Upper lobe of right lung (tissue), 1 donor: ENCODE measurements around the gene NKX2-2. TPM values are rescaled to one million over a fixed set of nuclear protein-coding genes. Genes with fewer than 3 reads are reported as not detected.

Source experiments
- ATAC-seq: fragments of 200-7000 bp; cut with Tn5 transposase; one replicate; pipeline ENCODE4 v1.9.1; 2020; ENCODE audit warnings: mild to moderate bottlenecking, moderate library complexity
- DNase-seq: peaks from one replicate; pipeline ENCODE4 v3.0.0-alpha.2; 2020
- H3K27ac ChIP-seq: fragments of 200-600 bp; one replicate; pipeline ENCODE4 v1.8.0; 2022
- H3K27me3 ChIP-seq: fragments of 200-600 bp; one replicate; pipeline ENCODE4 v1.8.0; 2022; ENCODE audit warnings: mild to moderate bottlenecking
- H3K36me3 ChIP-seq: fragments of 200-600 bp; one replicate; pipeline ENCODE4 v1.8.0; 2022
- H3K4me1 ChIP-seq: fragments of 200-600 bp; one replicate; pipeline ENCODE4 v1.8.0; 2022
- H3K4me3 ChIP-seq: fragments of 200-600 bp; one replicate; pipeline ENCODE4 v1.8.0; 2022; ENCODE audit warnings: mild to moderate bottlenecking
- H3K9me3 ChIP-seq: fragments of 200-600 bp; one replicate; pipeline ENCODE4 v1.8.0; 2022
- intact Hi-C: fragments of 100-400 bp; cut with DNase I; formaldehyde crosslinking; loops from one replicate; pipeline ENCODE4 v1.11.0; 2022
- total RNA-seq: library from RNA; stranded (reverse); fragmentation: NEBNext Ultra II Directional; extraction: Animal tissue kit (Norgen Biotek cat#: 25700); gene quantifications from one replicate; pipeline ENCODE4 v1.2.1, GENCODE V29; 2021
- TF ChIP-seq, protein P1 (sequence below): fragments of 200-600 bp; IDR thresholded peaks from one replicate; pipeline ENCODE4 v1.8.0; 2022; ENCODE audit warnings: antibody characterized with exemption
- donor health status: DM: no; HTN: yes; CAD: no; lungs with severe emphysema.

NKX2-2 gene
- total RNA-seq, 1 donor from 2014 or later, result not detected

DNA sequence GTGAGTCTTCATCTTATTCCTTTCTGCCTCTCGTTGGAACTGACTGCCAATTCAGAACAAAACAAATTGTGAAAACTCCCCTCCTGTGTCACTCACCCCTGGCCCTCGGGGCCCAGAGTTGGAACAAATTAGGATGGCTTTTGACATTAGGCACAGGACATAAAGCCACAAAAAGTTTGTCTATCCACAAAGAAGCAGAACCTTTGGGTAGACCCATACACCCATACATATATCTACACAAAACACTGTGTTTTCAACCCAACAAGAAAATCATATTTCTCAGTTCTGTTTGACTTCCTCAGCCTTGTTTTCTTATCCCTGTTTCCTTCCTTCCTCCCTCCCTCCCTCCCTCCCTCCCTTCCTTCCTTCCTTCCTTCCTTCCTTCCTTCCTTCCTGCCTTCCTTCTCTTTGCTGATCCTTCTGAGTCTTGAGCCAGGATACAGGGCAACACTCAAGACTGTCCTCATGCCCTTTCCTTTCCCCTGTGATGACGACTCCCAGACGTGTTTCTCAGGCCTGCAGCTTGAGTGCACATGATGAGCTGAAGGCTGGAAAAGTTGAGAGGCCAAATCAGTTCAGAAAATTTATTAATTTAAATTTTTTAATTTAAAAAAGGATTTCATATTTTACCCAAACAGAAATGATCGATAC lies 41.7 kb upstream of the NKX2-2 start:
- Histone ChIP-seq H3K4me3 (no peak overlapping the region), H3K36me3 (no peaks in the 10 kb centered on the region), H3K4me1 (no peaks in the 10 kb centered on the region), H3K9me3 (no peaks in the 10 kb centered on the region), H3K27ac (no peak overlapping the region), H3K27me3 (peaks cover 5% of the 10 kb centered on the region)
- DNase-seq, result no peak
- intact Hi-C loops, result no loop called here
- no peak for ATAC-seq
- TF ChIP-seq, protein P1, sequence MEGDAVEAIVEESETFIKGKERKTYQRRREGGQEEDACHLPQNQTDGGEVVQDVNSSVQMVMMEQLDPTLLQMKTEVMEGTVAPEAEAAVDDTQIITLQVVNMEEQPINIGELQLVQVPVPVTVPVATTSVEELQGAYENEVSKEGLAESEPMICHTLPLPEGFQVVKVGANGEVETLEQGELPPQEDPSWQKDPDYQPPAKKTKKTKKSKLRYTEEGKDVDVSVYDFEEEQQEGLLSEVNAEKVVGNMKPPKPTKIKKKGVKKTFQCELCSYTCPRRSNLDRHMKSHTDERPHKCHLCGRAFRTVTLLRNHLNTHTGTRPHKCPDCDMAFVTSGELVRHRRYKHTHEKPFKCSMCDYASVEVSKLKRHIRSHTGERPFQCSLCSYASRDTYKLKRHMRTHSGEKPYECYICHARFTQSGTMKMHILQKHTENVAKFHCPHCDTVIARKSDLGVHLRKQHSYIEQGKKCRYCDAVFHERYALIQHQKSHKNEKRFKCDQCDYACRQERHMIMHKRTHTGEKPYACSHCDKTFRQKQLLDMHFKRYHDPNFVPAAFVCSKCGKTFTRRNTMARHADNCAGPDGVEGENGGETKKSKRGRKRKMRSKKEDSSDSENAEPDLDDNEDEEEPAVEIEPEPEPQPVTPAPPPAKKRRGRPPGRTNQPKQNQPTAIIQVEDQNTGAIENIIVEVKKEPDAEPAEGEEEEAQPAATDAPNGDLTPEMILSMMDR, result no peak

DNA sequence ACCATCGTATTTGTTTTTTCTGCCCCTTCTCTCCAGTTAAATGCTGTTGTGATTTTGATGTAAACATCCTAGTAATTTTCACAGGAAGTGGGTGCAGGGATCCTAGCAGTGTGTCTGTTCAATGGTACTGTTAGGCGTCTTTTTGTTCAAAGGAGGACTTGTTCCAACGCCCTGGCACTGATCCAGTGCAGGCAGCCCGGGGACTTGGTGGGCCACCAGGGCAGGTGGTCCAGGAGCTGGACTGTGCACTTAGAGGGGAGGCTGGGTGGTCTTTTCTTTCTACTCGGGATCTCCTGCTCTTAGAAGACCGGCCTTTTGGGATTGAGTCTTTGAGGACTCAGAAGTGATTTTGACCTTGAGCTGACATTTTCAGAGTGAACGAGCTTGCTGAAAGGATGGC lies 41.1 kb upstream of the NKX2-2 start:
- intact Hi-C loops, result no loop called here
- no peaks in the 10 kb centered on the region for H3K9me3 ChIP-seq
- no peak overlapping the region for H3K4me3 ChIP-seq
- no peaks in the 10 kb centered on the region for H3K36me3 ChIP-seq
- H3K27ac ChIP-seq, result no peak overlapping the region
- peaks cover 5% of the 10 kb centered on the region for H3K27me3 ChIP-seq
- TF ChIP-seq, protein P1, result no peak
- DNase-seq (no peak), ATAC-seq (no peak)
- no peaks in the 10 kb centered on the region for H3K4me1 ChIP-seq

DNA sequence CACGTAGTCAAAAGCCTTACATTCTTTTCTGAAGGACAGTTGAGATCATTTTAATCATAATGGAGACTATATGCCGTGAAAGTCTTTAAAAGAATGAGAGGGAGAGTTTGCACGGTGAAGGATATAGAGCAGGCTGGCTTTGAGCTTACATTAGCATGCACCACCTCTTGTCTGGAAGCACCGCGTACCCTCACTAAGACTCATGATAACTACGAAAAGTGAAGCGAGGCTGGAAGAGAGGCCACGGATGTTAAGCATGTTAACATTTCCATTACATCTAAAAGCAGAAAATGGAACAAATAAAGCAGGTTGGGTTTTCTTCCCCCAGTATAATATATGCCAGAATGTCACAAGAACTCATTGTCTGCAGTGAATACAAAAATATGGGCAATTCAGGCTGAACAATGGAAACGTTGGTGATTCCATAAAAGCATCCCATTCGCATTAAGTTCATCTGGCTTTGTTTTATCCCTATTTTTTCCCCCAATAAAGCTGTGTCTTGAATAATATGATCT lies 40.6 kb upstream of the NKX2-2 start:
- intact Hi-C loops, result no loop called here
- TF ChIP-seq, protein P1, result no peak

DNA sequence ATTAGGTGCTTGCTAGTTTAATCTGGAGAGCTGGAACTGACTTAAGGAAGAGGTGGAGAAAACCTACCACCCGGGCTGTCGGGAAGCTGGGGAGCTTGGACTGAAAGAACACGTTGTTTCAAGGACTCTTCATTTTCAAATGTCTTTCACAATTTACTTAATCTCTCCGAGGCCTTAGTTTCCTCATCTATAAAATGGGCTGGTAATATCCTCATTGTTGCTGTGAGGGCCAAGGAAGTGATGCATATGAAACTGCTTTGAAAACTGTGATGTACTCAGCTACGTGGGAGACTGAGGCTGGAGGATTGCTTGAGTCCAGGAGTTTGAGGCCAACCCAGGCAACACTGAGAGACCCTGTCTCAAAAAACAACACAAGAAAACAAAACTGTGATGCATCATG lies 36.7 kb upstream of the NKX2-2 start:
- H3K4me3 ChIP-seq, result no peak overlapping the region
- no peaks in the 10 kb centered on the region for H3K36me3 ChIP-seq
- intact Hi-C loops, result no loop called here
- H3K9me3 ChIP-seq, result no peaks in the 10 kb centered on the region
- no peak overlapping the region for H3K27ac ChIP-seq
- H3K27me3 ChIP-seq, result peaks cover 5% of the 10 kb centered on the region
- ATAC-seq, result no peak
- TF ChIP-seq, protein P1, result no peak
- H3K4me1 ChIP-seq, result no peaks in the 10 kb centered on the region
- DNase-seq, result no peak

More for the DNA sequence above, 40.6 kb upstream of the NKX2-2 start:
- Histone ChIP-seq H3K4me1 (no peaks in the 10 kb centered on the region), H3K27me3 (peaks cover 5% of the 10 kb centered on the region), H3K36me3 (no peaks in the 10 kb centered on the region), H3K27ac (no peak overlapping the region), H3K4me3 (no peak overlapping the region), H3K9me3 (no peaks in the 10 kb centered on the region)
- no peak for ATAC-seq
- DNase-seq, result no peak

DNA sequence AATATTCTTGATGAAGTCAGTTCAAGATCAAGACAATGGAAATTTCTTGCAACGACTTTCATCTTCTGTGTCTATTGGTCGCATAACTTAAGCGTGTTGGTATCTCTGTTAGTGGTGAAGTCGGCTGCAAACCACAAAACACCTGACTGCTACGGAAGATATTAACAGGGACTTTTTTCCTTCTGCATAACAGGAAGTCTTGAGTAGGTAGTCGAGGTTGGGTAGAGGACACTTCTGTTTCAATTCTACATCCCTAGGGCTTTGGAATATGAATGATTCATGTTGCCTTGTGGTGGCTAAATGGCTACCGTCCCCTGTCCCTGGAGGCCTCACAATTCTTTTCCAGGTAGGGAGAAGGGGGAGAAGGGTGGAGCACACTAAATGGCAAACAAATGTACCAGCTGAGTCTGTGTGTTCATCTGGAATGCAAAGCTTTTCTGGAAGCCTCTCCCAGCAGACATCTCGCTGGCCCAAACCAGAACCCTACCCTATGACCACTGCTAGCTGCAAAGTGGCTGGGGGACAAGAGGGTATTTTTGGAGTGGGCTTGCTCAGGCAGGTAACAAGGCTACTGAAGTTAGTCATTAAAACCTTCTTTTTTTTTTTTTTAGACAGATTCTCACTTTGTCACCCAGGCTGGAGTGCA lies 34.6 kb upstream of the NKX2-2 start:
- H3K27ac ChIP-seq, result no peak overlapping the region
- TF ChIP-seq, protein P1, result no peak
- intact Hi-C loops, result no loop called here
- no peaks in the 10 kb centered on the region for H3K4me1 ChIP-seq
- peaks cover 5% of the 10 kb centered on the region for H3K27me3 ChIP-seq
- no peak overlapping the region for H3K4me3 ChIP-seq
- DNase-seq (no peak), ATAC-seq (no peak)
- H3K36me3 ChIP-seq, result no peaks in the 10 kb centered on the region
- H3K9me3 ChIP-seq, result no peaks in the 10 kb centered on the region
